H1 (cell line): ENCODE data around the gene RNASE12. TPM values are rescaled to one million over a fixed set of nuclear protein-coding genes. Genes with fewer than 3 reads are reported as not detected.

Experiments
- ATF2 ChIP-seq: IDR thresholded peaks from 2 replicates; pipeline ENCODE4 v1.6.1; 2012; ENCODE audit warnings: low read length, inconsistent platforms
- BCL11A ChIP-seq, 2 experiments: IDR thresholded peaks; one replicate each; pipeline ENCODE4 v1.6.1; 2011; ENCODE audit warnings: low read depth in 2 of 2, low read length in 2 of 2, mild to moderate bottlenecking in 2 of 2
- EP300 ChIP-seq, 2 experiments: IDR thresholded peaks; 1 replicate in 1 of 2; 2 replicates in 1 of 2; pipeline ENCODE4 v1.6.1; 2011 to 2012; ENCODE audit warnings: low read depth in 2 of 2, low read length in 2 of 2, mild to moderate bottlenecking in 2 of 2, borderline replicate concordance in 1 of 2, inconsistent platforms in 1 of 2, moderate library complexity in 1 of 2
- HDAC2 ChIP-seq, 2 experiments: fragments of 300-600 bp in 1 of 2; sonication (generic) in 1 of 2; IDR thresholded peaks; 2 replicates each; pipeline ENCODE4 v1.6.1; 2011 to 2012; ENCODE audit warnings: low read depth in 2 of 2, low read length in 2 of 2, mild to moderate bottlenecking in 2 of 2, moderate library complexity in 2 of 2, borderline replicate concordance in 1 of 2, inconsistent platforms in 1 of 2
- JUN ChIP-seq: IDR thresholded peaks from 2 replicates; pipeline ENCODE4 v1.6.1; 2011; ENCODE audit warnings: low read depth, mild to moderate bottlenecking, improper control_type of control experiment, low read length
- NRF1 ChIP-seq: IDR thresholded peaks from 2 replicates; pipeline ENCODE4 v1.6.1; 2011; ENCODE audit warnings: mild to moderate bottlenecking, low read depth, low read length, improper control_type of control experiment
- RBBP5 ChIP-seq: IDR thresholded peaks from 2 replicates; pipeline ENCODE4 v1.7.1; 2012; ENCODE audit warnings: low read depth, mild to moderate bottlenecking, inconsistent platforms, low read length, moderate library complexity, borderline replicate concordance
- TBP ChIP-seq: IDR thresholded peaks from 2 replicates; pipeline ENCODE4 v1.6.1; 2011; ENCODE audit warnings: low read depth, low read length, improper control_type of control experiment
- polyA plus RNA-seq, 7 experiments: library from polyadenylated mRNA; depleted of rRNA in 3 of 7; stranded (reverse) in 5 of 7; unstranded in 2 of 7; fragments of >200 nt in 5 of 7; fragments of 200-250 nt in 2 of 7; gene quantifications; 1 replicate in 5 of 7; 2 replicates in 1 of 7; 4 replicates in 1 of 7; pipeline versions ENCODE4 v1.2.1 to v1.2.3, GENCODE V29; 2011 to 2013; ENCODE audit warnings: missing spikeins in 2 of 7, mixed read lengths in 2 of 7
- total RNA-seq: library from RNA; stranded (reverse); fragmentation: NEBNext Ultra II Directional; extraction: Animal tissue kit (Norgen Biotek cat#: 25700); gene quantifications from 2 replicates; pipeline ENCODE4 v1.2.1, GENCODE V29; 2021
- TF ChIP-seq, protein P1 (sequence below): fragments of 300-600 bp; sonication (generic); IDR thresholded peaks from 2 replicates; pipeline ENCODE4 v1.7.1; 2012; ENCODE audit warnings: low read length, moderate library complexity, mild to moderate bottlenecking, inconsistent platforms; ENCODE audit not compliant: insufficient replicate concordance

Gene RNASE12
- total and polyA plus RNA-seq, 2 of the 8 experiments (the other 6 are each of a cell fraction or from before 2014, with no cell fraction given) = not detected

GRCh38 chr14:20578325-20578724 is 12.9 kb downstream of the RNASE12 start (continued):
- TF ChIP-seq, protein P1, sequence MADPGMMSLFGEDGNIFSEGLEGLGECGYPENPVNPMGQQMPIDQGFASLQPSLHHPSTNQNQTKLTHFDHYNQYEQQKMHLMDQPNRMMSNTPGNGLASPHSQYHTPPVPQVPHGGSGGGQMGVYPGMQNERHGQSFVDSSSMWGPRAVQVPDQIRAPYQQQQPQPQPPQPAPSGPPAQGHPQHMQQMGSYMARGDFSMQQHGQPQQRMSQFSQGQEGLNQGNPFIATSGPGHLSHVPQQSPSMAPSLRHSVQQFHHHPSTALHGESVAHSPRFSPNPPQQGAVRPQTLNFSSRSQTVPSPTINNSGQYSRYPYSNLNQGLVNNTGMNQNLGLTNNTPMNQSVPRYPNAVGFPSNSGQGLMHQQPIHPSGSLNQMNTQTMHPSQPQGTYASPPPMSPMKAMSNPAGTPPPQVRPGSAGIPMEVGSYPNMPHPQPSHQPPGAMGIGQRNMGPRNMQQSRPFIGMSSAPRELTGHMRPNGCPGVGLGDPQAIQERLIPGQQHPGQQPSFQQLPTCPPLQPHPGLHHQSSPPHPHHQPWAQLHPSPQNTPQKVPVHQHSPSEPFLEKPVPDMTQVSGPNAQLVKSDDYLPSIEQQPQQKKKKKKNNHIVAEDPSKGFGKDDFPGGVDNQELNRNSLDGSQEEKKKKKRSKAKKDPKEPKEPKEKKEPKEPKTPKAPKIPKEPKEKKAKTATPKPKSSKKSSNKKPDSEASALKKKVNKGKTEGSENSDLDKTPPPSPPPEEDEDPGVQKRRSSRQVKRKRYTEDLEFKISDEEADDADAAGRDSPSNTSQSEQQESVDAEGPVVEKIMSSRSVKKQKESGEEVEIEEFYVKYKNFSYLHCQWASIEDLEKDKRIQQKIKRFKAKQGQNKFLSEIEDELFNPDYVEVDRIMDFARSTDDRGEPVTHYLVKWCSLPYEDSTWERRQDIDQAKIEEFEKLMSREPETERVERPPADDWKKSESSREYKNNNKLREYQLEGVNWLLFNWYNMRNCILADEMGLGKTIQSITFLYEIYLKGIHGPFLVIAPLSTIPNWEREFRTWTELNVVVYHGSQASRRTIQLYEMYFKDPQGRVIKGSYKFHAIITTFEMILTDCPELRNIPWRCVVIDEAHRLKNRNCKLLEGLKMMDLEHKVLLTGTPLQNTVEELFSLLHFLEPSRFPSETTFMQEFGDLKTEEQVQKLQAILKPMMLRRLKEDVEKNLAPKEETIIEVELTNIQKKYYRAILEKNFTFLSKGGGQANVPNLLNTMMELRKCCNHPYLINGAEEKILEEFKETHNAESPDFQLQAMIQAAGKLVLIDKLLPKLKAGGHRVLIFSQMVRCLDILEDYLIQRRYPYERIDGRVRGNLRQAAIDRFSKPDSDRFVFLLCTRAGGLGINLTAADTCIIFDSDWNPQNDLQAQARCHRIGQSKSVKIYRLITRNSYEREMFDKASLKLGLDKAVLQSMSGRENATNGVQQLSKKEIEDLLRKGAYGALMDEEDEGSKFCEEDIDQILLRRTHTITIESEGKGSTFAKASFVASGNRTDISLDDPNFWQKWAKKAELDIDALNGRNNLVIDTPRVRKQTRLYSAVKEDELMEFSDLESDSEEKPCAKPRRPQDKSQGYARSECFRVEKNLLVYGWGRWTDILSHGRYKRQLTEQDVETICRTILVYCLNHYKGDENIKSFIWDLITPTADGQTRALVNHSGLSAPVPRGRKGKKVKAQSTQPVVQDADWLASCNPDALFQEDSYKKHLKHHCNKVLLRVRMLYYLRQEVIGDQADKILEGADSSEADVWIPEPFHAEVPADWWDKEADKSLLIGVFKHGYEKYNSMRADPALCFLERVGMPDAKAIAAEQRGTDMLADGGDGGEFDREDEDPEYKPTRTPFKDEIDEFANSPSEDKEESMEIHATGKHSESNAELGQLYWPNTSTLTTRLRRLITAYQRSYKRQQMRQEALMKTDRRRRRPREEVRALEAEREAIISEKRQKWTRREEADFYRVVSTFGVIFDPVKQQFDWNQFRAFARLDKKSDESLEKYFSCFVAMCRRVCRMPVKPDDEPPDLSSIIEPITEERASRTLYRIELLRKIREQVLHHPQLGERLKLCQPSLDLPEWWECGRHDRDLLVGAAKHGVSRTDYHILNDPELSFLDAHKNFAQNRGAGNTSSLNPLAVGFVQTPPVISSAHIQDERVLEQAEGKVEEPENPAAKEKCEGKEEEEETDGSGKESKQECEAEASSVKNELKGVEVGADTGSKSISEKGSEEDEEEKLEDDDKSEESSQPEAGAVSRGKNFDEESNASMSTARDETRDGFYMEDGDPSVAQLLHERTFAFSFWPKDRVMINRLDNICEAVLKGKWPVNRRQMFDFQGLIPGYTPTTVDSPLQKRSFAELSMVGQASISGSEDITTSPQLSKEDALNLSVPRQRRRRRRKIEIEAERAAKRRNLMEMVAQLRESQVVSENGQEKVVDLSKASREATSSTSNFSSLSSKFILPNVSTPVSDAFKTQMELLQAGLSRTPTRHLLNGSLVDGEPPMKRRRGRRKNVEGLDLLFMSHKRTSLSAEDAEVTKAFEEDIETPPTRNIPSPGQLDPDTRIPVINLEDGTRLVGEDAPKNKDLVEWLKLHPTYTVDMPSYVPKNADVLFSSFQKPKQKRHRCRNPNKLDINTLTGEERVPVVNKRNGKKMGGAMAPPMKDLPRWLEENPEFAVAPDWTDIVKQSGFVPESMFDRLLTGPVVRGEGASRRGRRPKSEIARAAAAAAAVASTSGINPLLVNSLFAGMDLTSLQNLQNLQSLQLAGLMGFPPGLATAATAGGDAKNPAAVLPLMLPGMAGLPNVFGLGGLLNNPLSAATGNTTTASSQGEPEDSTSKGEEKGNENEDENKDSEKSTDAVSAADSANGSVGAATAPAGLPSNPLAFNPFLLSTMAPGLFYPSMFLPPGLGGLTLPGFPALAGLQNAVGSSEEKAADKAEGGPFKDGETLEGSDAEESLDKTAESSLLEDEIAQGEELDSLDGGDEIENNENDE = peak; percentile 88
- TF ChIP-seq ATF2 (peak; percentile 90), HDAC2 (IDR thresholded peaks at IDR 0.05; ENCODE audit: borderline replicate concordance in 1 of 2, low read depth in 2 of 2, low read length in 2 of 2) (peak; percentile 78 to 91; a peak in 2 of 4 replicates), EP300 (IDR thresholded peaks at IDR 0.05; ENCODE audit: borderline replicate concordance in 1 of 2, low read depth in 2 of 2, low read length in 2 of 2) (peak in 1 of 2 experiments; percentile 87; a peak in 1 of 3 replicates), BCL11A (IDR thresholded peaks at IDR 0.05; ENCODE audit: low read depth in 2 of 2, low read length in 2 of 2) (peak; percentile 15 to 67), TBP (peak; percentile 34; the same call in 1 of the 2 replicates), JUN (peak; percentile 89), NRF1 (0 out of 2 replicates have a peak, but pooled peaks have one; percentile 2), RBBP5 (no peak)
